K562 (cell line): ENCODE data around the gene SLC16A10. TPM values are rescaled to one million over a fixed set of nuclear protein-coding genes. Genes with fewer than 3 reads are reported as not detected.

ENCODE experiments used
- ATF7 ChIP-seq: fragments of 450-650 bp; IDR thresholded peaks from 2 replicates; pipeline ENCODE4 v1.7.1; 2014; ENCODE audit warnings: mild to moderate bottlenecking, moderate library complexity
- CHD7 ChIP-seq: fragments of 200-600 bp; sonication (generic); IDR thresholded peaks from one replicate; pipeline ENCODE4 v1.6.1; 2012; ENCODE audit warnings: mild to moderate bottlenecking, low read depth, low read length, inconsistent platforms
- HINFP ChIP-seq: fragments of 450-650 bp; conservative IDR thresholded peaks from 2 replicates; pipeline ENCODE4 v1.6.1; 2016; ENCODE audit warnings: missing genetic modification characterization, low read depth, mild to moderate bottlenecking, control low read depth, missing compliant biosample characterization
- MEF2D ChIP-seq: conservative IDR thresholded peaks from 2 replicates; pipeline ENCODE4 v1.6.1; 2016; ENCODE audit warnings: low read depth, missing genetic modification characterization, missing compliant biosample characterization
- PHB ChIP-seq: fragments of 250-450 bp; sonication (Bioruptor Pico); IDR thresholded peaks from 2 replicates; pipeline ENCODE4 v1.5.0; 2021
- POU5F1 ChIP-seq: fragments of 150-350 bp; IDR thresholded peaks from 2 replicates; pipeline ENCODE4 v1.6.1; 2014; ENCODE audit warnings: borderline replicate concordance, low read length, low read depth, mild to moderate bottlenecking; ENCODE audit not compliant: partially characterized antibody
- SRF ChIP-seq, 2 experiments: fragments of 250-450, 450-650 bp in 1 of 2; sonication (Bioruptor Pico) in 1 of 2; sonication (generic) in 1 of 2; formaldehyde crosslinking; IDR thresholded peaks; 2 replicates each; pipeline versions ENCODE4 v1.5.0 to v1.5.1; 2020 to 2022; ENCODE audit warnings: mild to moderate bottlenecking in 1 of 2, missing genetic modification reagents in 1 of 2
- WHSC1 ChIP-seq: IDR thresholded peaks from one replicate; pipeline ENCODE4 v1.6.1; 2012; ENCODE audit warnings: low read length, control low read depth, inconsistent platforms
- ZBTB12 ChIP-seq: fragments of 250-450 bp; sonication (Bioruptor Pico); IDR thresholded peaks from 2 replicates; pipeline ENCODE4 v1.4.0; 2020
- ZC3H4 ChIP-seq: sonication (generic); formaldehyde crosslinking; IDR thresholded peaks from 2 replicates; pipeline ENCODE4 v1.9.0; 2021; ENCODE audit warnings: missing genetic modification reagents, borderline replicate concordance
- ZNF12 ChIP-seq: sonication (generic); formaldehyde crosslinking; IDR thresholded peaks from 2 replicates; pipeline ENCODE4 v1.4.0; 2020; ENCODE audit warnings: mild to moderate bottlenecking, missing genetic modification reagents
- ZNF134 ChIP-seq: fragments of 250-450 bp; sonication (Bioruptor Pico); conservative IDR thresholded peaks from 2 replicates; pipeline ENCODE4 v1.4.0; 2020
- polyA plus RNA-seq, 8 experiments: library from polyadenylated mRNA; depleted of rRNA in 4 of 8; stranded (reverse) in 5 of 8; unstranded in 3 of 8; fragments of >200 nt; fragmentation: Nextera tagmentation in 2 of 8; fragmentation: Illumina TruSeq in 1 of 8; extraction: Ambion mirVana in 2 of 8; extraction: Trizol in 1 of 8; gene quantifications; 2 replicates each; pipeline versions ENCODE4 v1.2.1 to v1.2.3, GENCODE V29; 2011 to 2014; ENCODE audit warnings: inconsistent platforms in 1 of 8, missing spikeins in 1 of 8
- total RNA-seq, 7 experiments: library from RNA; depleted of rRNA in 6 of 7; stranded (reverse); fragments of >200 nt in 6 of 7; fragmentation: Illumina TruSeq in 2 of 7; extraction: Trizol in 2 of 7; gene quantifications; 2 replicates each; pipeline versions ENCODE4 v1.2.1 to v1.2.3, GENCODE V29; 2011 to 2021; ENCODE audit warnings: low replicate concordance in 1 of 7

SLC16A10 gene
- total and polyA plus RNA-seq, 9 of the 15 experiments (the other 6 are each of a cell fraction or from before 2014, with no cell fraction given): 0.02 to 0.54 (median 0.24) TPM; not detected in 4

- TF ChIP-seq WHSC1 (no peak), POU5F1 (no peak), MEF2D (tag) (no peak), HINFP (no peak), ZNF12 (CRISPR knock-in tag) (no peak), ZC3H4 (CRISPR knock-in tag) (no peak), ZBTB12 (CRISPR knock-in tag) (no peak), PHB (CRISPR knock-in tag) (no peak), CHD7 (no peak), ATF7 (peak; percentile 74), ZNF134 (no peak), SRF (CRISPR knock-in tag; IDR thresholded peaks at IDR 0.05) (no peak)
These were observed 32.4 kb downstream of the SLC16A10 start (continued) for GRCh38 chr6:111119571-111120329.
